Measurements from ENCODE around the gene FXYD3.
A peak's percentile ranks its signal among the peaks of the same experiment; 100 is the strongest.

The FXYD3 gene

GRCh38 chr19:35169221-35169995 lies 53.8 kb downstream of the FXYD3 start:
- H3K18ac ChIP-seq (ENCODE audit: low read depth in 1 of 2, low read length in 2 of 2): no peak overlapping the region
- no peak overlapping the region for H3K23ac ChIP-seq (ENCODE audit: low read length in 2 of 2)
- peaks cover 28 to 63% of the 10 kb centered on the region in 2 experiments for H3K36me3 ChIP-seq (ENCODE audit: control insufficient read depth in 1 of 2, insufficient read depth in 2 of 2, low read depth in 1 of 2, low read length in 2 of 2)
- H3K4me1 ChIP-seq (ENCODE audit: control insufficient read depth, insufficient read depth, low read depth, low read length): peaks cover 12% of the 10 kb centered on the region
- H3K27me3 ChIP-seq (ENCODE audit: control insufficient read depth in 1 of 2, insufficient read depth in 1 of 2, low read length in 2 of 2): no peaks in the 10 kb centered on the region
- H4K91ac ChIP-seq (ENCODE audit: low read length): no peak overlapping the region
- H2BK12ac ChIP-seq (ENCODE audit: low read length in 2 of 2): no peak overlapping the region
- peaks cover 2% of the 10 kb centered on the region for H3K79me1 ChIP-seq (replicated peaks; ENCODE audit: low read length, poor library complexity, severe bottlenecking)
- no peak overlapping the region for H3K27ac ChIP-seq (ENCODE audit: low read length, poor library complexity, severe bottlenecking)
- H3K4me2 ChIP-seq (ENCODE audit: low read length, poor library complexity, severe bottlenecking): no peak overlapping the region
- H2AFZ ChIP-seq (ENCODE audit: low read depth, low read length): no peak overlapping the region
- H2BK120ac ChIP-seq (ENCODE audit: low read depth, low read length): no peak overlapping the region
- no peak overlapping the region for H3K4me3 ChIP-seq (ENCODE audit: insufficient read depth in 1 of 2, low read depth in 1 of 2, low read length in 2 of 2)
- H3K4ac ChIP-seq (ENCODE audit: low read depth in 1 of 2, low read length in 2 of 2): no peak overlapping the region
- H2AK5ac ChIP-seq (ENCODE audit: low read length, severe bottlenecking): peak overlapping the region; percentile 49
- H4K8ac ChIP-seq (ENCODE audit: low read length): no peak overlapping the region
- peaks cover 29% of the 10 kb centered on the region for H3K9me3 ChIP-seq (ENCODE audit: control insufficient read depth, low read length)
- no peak overlapping the region for H3K9ac ChIP-seq (ENCODE audit: low read length)
- H2BK15ac ChIP-seq (ENCODE audit: low read depth, poor library complexity, severe bottlenecking): no peak overlapping the region
- H3K14ac ChIP-seq (ENCODE audit: low read length in 2 of 2): no peak overlapping the region
- WGBS: 91% methylated on average over 16 of the region's 18 CpGs
- DNase-seq: no peak
- H2BK5ac ChIP-seq (ENCODE audit: low read depth, low read length, poor library complexity, severe bottlenecking): no peak overlapping the region

GRCh38 chr19:35170359-35171061 lies 54.9 kb downstream of the FXYD3 start:
- Histone ChIP-seq H3K27me3 (ENCODE audit: control insufficient read depth in 1 of 2, insufficient read depth in 1 of 2, low read length in 2 of 2) (no peaks in the 10 kb centered on the region), H3K4me2 (ENCODE audit: low read length, poor library complexity, severe bottlenecking) (no peak overlapping the region), H3K14ac (ENCODE audit: low read length in 2 of 2) (no peak overlapping the region), H3K27ac (ENCODE audit: low read length, poor library complexity, severe bottlenecking) (no peak overlapping the region), H3K9me3 (ENCODE audit: control insufficient read depth, low read length) (peaks cover 18% of the 10 kb centered on the region), H4K8ac (ENCODE audit: low read length) (no peak overlapping the region), H3K36me3 (ENCODE audit: control insufficient read depth in 1 of 2, insufficient read depth in 2 of 2, low read depth in 1 of 2, low read length in 2 of 2) (peaks cover 28 to 52% of the 10 kb centered on the region in 2 experiments), H3K4me3 (ENCODE audit: insufficient read depth in 1 of 2, low read depth in 1 of 2, low read length in 2 of 2) (no peak overlapping the region), H3K18ac (ENCODE audit: low read depth in 1 of 2, low read length in 2 of 2) (no peak overlapping the region), H2BK15ac (ENCODE audit: low read depth, poor library complexity, severe bottlenecking) (no peak overlapping the region), H3K4me1 (ENCODE audit: control insufficient read depth, insufficient read depth, low read depth, low read length) (peaks cover 12% of the 10 kb centered on the region), H4K91ac (ENCODE audit: low read length) (no peak overlapping the region), H2AK5ac (ENCODE audit: low read length, severe bottlenecking) (no peak overlapping the region), H2BK5ac (ENCODE audit: low read depth, low read length, poor library complexity, severe bottlenecking) (no peak overlapping the region), H2BK120ac (ENCODE audit: low read depth, low read length) (no peak overlapping the region), H3K79me1 (replicated peaks; ENCODE audit: low read length, poor library complexity, severe bottlenecking) (peaks cover 2% of the 10 kb centered on the region), H2AFZ (ENCODE audit: low read depth, low read length) (no peak overlapping the region), H3K9ac (ENCODE audit: low read length) (no peak overlapping the region), H3K23ac (ENCODE audit: low read length in 2 of 2) (no peak overlapping the region), H2BK12ac (ENCODE audit: low read length in 2 of 2) (no peak overlapping the region), H3K4ac (ENCODE audit: low read depth in 1 of 2, low read length in 2 of 2) (no peak overlapping the region)
- DNase-seq: no peak
- WGBS: 91% methylated on average over 5 of the region's 7 CpGs

- Histone ChIP-seq H2BK15ac (ENCODE audit: low read depth, poor library complexity, severe bottlenecking) (no peak overlapping the region), H3K9ac (ENCODE audit: low read length) (no peak overlapping the region), H3K14ac (ENCODE audit: low read length in 2 of 2) (no peak overlapping the region), H3K36me3 (ENCODE audit: control insufficient read depth in 1 of 2, insufficient read depth in 2 of 2, low read depth in 1 of 2, low read length in 2 of 2) (peaks cover 17 to 40% of the 10 kb centered on the region in 2 experiments), H3K4me1 (ENCODE audit: control insufficient read depth, insufficient read depth, low read depth, low read length) (peaks cover 12% of the 10 kb centered on the region), H2BK12ac (ENCODE audit: low read length in 2 of 2) (no peak overlapping the region), H3K4ac (ENCODE audit: low read depth in 1 of 2, low read length in 2 of 2) (no peak overlapping the region), H2BK5ac (ENCODE audit: low read depth, low read length, poor library complexity, severe bottlenecking) (no peak overlapping the region), H3K23ac (ENCODE audit: low read length in 2 of 2) (no peak overlapping the region), H3K4me3 (ENCODE audit: insufficient read depth in 1 of 2, low read depth in 1 of 2, low read length in 2 of 2) (no peak overlapping the region), H2AFZ (ENCODE audit: low read depth, low read length) (no peak overlapping the region), H2AK5ac (ENCODE audit: low read length, severe bottlenecking) (no peak overlapping the region), H3K27me3 (ENCODE audit: control insufficient read depth in 1 of 2, insufficient read depth in 1 of 2, low read length in 2 of 2) (no peaks in the 10 kb centered on the region), H4K8ac (ENCODE audit: low read length) (no peak overlapping the region), H3K27ac (ENCODE audit: low read length, poor library complexity, severe bottlenecking) (no peak overlapping the region), H4K91ac (ENCODE audit: low read length) (no peak overlapping the region), H3K79me1 (replicated peaks; ENCODE audit: low read length, poor library complexity, severe bottlenecking) (no peaks in the 10 kb centered on the region), H3K18ac (ENCODE audit: low read depth in 1 of 2, low read length in 2 of 2) (no peak overlapping the region), H3K4me2 (ENCODE audit: low read length, poor library complexity, severe bottlenecking) (no peak overlapping the region), H3K9me3 (ENCODE audit: control insufficient read depth, low read length) (peaks cover 6% of the 10 kb centered on the region), H2BK120ac (ENCODE audit: low read depth, low read length) (no peak overlapping the region)
- WGBS: 95% methylated on average over 3 of the region's 3 CpGs
- no peak for DNase-seq
These were observed 56.1 kb downstream of the FXYD3 start for GRCh38 chr19:35171730-35172129.

Measured in mesenchymal stem cell (in vitro differentiated cells and primary cell).